Right lobe of liver (tissue), 6 donors: Measurements from ENCODE around the gene KCND3. TPM values are rescaled to one million over a fixed set of nuclear protein-coding genes. Genes with fewer than 3 reads are reported as not detected.

Source experiments
- ATAC-seq, 4 donors: fragments of 200-7000 bp; cut with Tn5 transposase; one replicate each; pipeline ENCODE4 v1.9.1; 2020; ENCODE audit warnings: mild to moderate bottlenecking in 4 of 4, moderate library complexity in 4 of 4
- DNase-seq, 3 donors: peaks; one replicate each; pipeline ENCODE4 v3.0.0-alpha.2; 2020
- H3K27ac ChIP-seq, 3 donors: fragments of 200-600 bp; one replicate each; pipeline ENCODE4 v1.8.0; 2022
- H3K27me3 ChIP-seq, 2 donors: fragments of 200-600 bp; one replicate each; pipeline ENCODE4 v1.8.0; 2022
- H3K36me3 ChIP-seq, 4 donors: fragments of 200-600 bp; sonication (generic) in 1 of 4; one replicate each; pipeline versions ENCODE4 v1.5.1 to v1.8.0; 2017 to 2022; ENCODE audit warnings: control low read depth in 1 of 4
- H3K4me1 ChIP-seq, 4 donors: fragments of 200-600 bp; sonication (generic) in 1 of 4; one replicate each; pipeline versions ENCODE4 v1.5.1 to v1.8.0; 2017 to 2022; ENCODE audit warnings: control low read depth in 1 of 4
- H3K4me3 ChIP-seq, 3 donors: fragments of 200-600 bp; one replicate each; pipeline ENCODE4 v1.8.0; 2022
- H3K9me3 ChIP-seq, 4 donors: fragments of 200-600 bp; sonication (generic) in 1 of 4; one replicate each; pipeline versions ENCODE4 v1.5.1 to v1.8.0; 2017 to 2022; ENCODE audit warnings: control low read depth in 1 of 4
- CTCF ChIP-seq, 4 donors: fragments of 200-600 bp in 3 of 4; fragments of 450-650 bp in 1 of 4; IDR thresholded peaks; one replicate each; pipeline versions ENCODE4 v1.5.1 to v1.8.0; 2016 to 2022; ENCODE audit warnings: antibody characterized with exemption in 4 of 4, mild to moderate bottlenecking in 2 of 4
- POLR2A ChIP-seq: fragments of 450-650 bp; IDR thresholded peaks from one replicate; pipeline ENCODE4 v1.6.1; 2017; ENCODE audit warnings: antibody characterized with exemption, mild to moderate bottlenecking
- WGBS: methylation state at CpG from one replicate; pipeline ENCODE4 v1.1.6; 2018; ENCODE audit warnings: low coverage, low lambda C conversion rate; ENCODE audit not compliant: insufficient coverage; ENCODE audit errors: missing lambda C conversion rate; 5-methylcytosine and 5-hydroxymethylcytosine counted together
- intact Hi-C, 2 donors: fragments of 100-400 bp; cut with DNase I; formaldehyde crosslinking; loops; one replicate each; pipeline versions ENCODE4 v1.11.2 to v1.14.1; 2022
- total RNA-seq, 6 experiments: library from RNA; depleted of rRNA in 2 of 6; stranded (reverse); fragments of >200 nt in 2 of 6; fragmentation: NEBNext Ultra II Directional in 3 of 6; extraction: Animal tissue kit (Norgen Biotek cat#: 25700) in 3 of 6; gene quantifications; one replicate each; pipeline versions ENCODE4 v1.1.0 to v1.2.4, GENCODE V29; 2016 to 2023
- donor health status: DM: no; HTN: yes; CAD: no.
- donor health status: DM: no; HTN: no; CAD: no.
- donor health status: DM: no; HTN: no; CAD: no.
- donor health status: DM: no; HTN: yes; CAD: no.
- donor health status: DM: no; HTN: yes; CAD: no.

KCND3 gene
- total RNA-seq, 6 experiments from 2014 or later = 8.1 to 25.5 (median 16.2) TPM

DNA sequence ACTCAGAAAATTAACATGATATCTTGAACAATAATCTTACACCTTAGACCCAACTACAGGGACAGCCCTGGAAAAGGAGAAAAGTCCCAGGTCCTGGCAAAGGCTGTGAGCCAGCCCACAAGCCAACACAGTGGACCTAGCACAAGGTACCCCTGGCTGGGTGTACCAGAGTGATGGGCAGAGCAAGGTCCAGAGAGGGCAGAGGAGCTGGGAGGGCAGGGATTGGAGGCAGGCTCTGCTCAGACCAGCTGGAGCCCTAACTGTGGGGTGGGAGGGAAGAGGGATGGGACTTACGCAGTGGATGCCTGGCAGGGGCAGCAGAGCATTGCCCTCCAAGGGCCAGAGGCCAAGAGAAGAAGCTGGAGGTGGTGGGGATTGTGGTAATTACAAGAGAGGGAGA lies 101.6 kb downstream of the KCND3 start:
- Histone ChIP-seq H3K27ac (peak overlapping the region; percentile 34 to 88 (median 83)), H3K36me3 (no peaks in the 10 kb centered on the region), H3K4me3 (peak overlapping the region in 2 of 3 donors; percentile 25 to 28), H3K27me3 (no peaks in the 10 kb centered on the region), H3K9me3 (no peaks in the 10 kb centered on the region), H3K4me1 (peaks cover 0 to 31% (median 14%) of the 10 kb centered on the region in 4 donors)
- TF ChIP-seq CTCF (IDR thresholded peaks at IDR 0.05) (no peak), POLR2A (no peak)
- ATAC-seq (peak; percentile 81 to 97 (median 90)), DNase-seq (peak; percentile 63 to 95 (median 91))
- 25% methylated on average over 1 of the region's 1 CpG for WGBS
- intact Hi-C loops = loop anchor here in 1 of 2 donors (10.0 kb wide), 1 partner anchor 87 kb away; no protein-coding TSS in a partner anchor

- TF ChIP-seq POLR2A = no peak
- TF ChIP-seq CTCF (IDR thresholded peaks at IDR 0.05) = no peak
- no peaks in the 10 kb centered on the region for H3K36me3 ChIP-seq
- DNase-seq = peak; percentile 55 to 83 (median 69)
- 22% methylated on average over 3 of the region's 3 CpGs for WGBS
- H3K27me3 ChIP-seq = no peaks in the 10 kb centered on the region
- H3K9me3 ChIP-seq = no peaks in the 10 kb centered on the region
- H3K27ac ChIP-seq = peak overlapping the region; percentile 34 to 88 (median 83)
- ATAC-seq = peak; percentile 83 to 87 (median 84)
- peaks cover 0 to 31% (median 14%) of the 10 kb centered on the region in 4 donors for H3K4me1 ChIP-seq
- peak overlapping the region in 2 of 3 donors; percentile 25 to 28 for H3K4me3 ChIP-seq
- intact Hi-C loops = loop anchor here in 1 of 2 donors (10.0 kb wide), 1 partner anchor 87 kb away; no protein-coding TSS in a partner anchor
Measured at GRCh38 chr1:111887385-111887784, 102.1 kb downstream of the KCND3 start.

- Histone ChIP-seq H3K9me3 (no peaks in the 10 kb centered on the region), H3K36me3 (no peaks in the 10 kb centered on the region), H3K4me3 (no peak overlapping the region), H3K27me3 (no peaks in the 10 kb centered on the region), H3K27ac (peak overlapping the region; percentile 34 to 88 (median 83)), H3K4me1 (peaks cover 0 to 31% (median 14%) of the 10 kb centered on the region in 4 donors)
- TF ChIP-seq POLR2A (no peak), CTCF (IDR thresholded peaks at IDR 0.05) (no peak)
- intact Hi-C loops = loop anchor here in 1 of 2 donors (10.0 kb wide), 1 partner anchor 88 kb away; no protein-coding TSS in a partner anchor
- no peak for DNase-seq
- peak in 2 of 4 donors; percentile 1 to 2 for ATAC-seq
- 29% methylated on average over 2 of the region's 2 CpGs for WGBS
Measured at GRCh38 chr1:111886741-111887140, 102.7 kb downstream of the KCND3 start.

DNA sequence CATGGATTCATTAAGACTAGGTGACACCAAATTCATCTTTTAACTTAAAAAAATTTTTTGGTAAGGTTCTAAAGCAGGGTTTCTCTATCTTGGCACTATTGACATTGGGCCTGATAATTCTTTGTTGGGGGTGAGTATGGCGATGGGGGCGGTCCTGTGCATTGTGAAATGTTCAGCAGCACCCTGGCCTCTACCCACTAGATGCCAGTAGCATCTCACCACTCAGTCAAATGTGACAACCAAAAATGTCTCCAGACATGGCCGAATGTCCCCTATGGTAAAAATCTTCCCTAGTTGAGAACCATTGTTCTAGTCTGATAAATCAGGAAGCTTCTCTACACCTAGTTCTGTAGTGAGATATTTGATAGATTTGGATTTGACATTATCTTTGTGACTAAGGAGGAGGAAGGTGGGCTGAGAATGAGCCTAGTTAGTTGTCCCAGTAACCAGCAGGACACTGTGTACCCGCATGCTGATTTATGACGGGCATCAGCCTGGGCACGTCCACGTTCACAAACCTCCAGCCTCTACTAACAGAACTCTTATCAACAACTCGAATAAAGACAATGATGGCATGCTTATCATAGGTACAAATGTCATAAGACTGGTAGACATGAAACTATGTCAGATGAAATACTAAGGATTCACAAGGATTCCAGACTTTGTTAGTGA lies 104.6 kb downstream of the KCND3 start:
- Histone ChIP-seq H3K36me3 (no peaks in the 10 kb centered on the region), H3K4me3 (no peak overlapping the region), H3K27ac (no peak overlapping the region), H3K27me3 (no peaks in the 10 kb centered on the region), H3K9me3 (no peaks in the 10 kb centered on the region), H3K4me1 (peaks cover 0 to 39% (median 14%) of the 10 kb centered on the region in 4 donors)
- WGBS = 59% methylated on average over 8 of the region's 8 CpGs
- TF ChIP-seq CTCF (IDR thresholded peaks at IDR 0.05) (peak in 3 of 4 donors; percentile 16 to 36 (median 26)), POLR2A (no peak)
- DNase-seq (no peak), ATAC-seq (no peak)
- intact Hi-C loops = loop anchor here in 1 of 2 donors (10.0 kb wide), 1 partner anchor 90 kb away; no protein-coding TSS in a partner anchor
